CD14-positive monocyte (primary cell): Measurements from ENCODE around the gene ZNF275. TPM values are rescaled to one million over a fixed set of nuclear protein-coding genes. Genes with fewer than 3 reads are reported as not detected.

Experiments used
- DNase-seq, 3 donors: peaks; one replicate each; pipeline ENCODE4 v3.0.0-alpha.2; 2011 to 2022
- H2AFZ ChIP-seq: 2 replicates; pipeline ENCODE4 v1.6.0; 2012; ENCODE audit warnings: mild to moderate bottlenecking, low read depth, low read length, inconsistent platforms; ENCODE audit not compliant: insufficient read depth, poor library complexity, severe bottlenecking
- H3K27ac ChIP-seq, 2 donors: 1 replicate in 1 of 2; 2 replicates in 1 of 2; pipeline ENCODE4 v1.5.1; 2012 to 2013; ENCODE audit warnings: low read length in 2 of 2, control low read depth in 1 of 2, inconsistent platforms in 1 of 2, low read depth in 1 of 2, mild to moderate bottlenecking in 1 of 2
- H3K27me3 ChIP-seq, 2 donors: one replicate each; pipeline versions ENCODE4 v1.6.0 to v1.6.1; 2011 to 2013; ENCODE audit warnings: low read length in 2 of 2; ENCODE audit not compliant: control insufficient read depth in 2 of 2, insufficient read depth in 2 of 2
- H3K36me3 ChIP-seq, 2 donors: replicated peaks in 1 of 2; 1 replicate in 1 of 2; 2 replicates in 1 of 2; pipeline versions ENCODE4 v1.5.1 to v1.6.1; 2012 to 2013; ENCODE audit warnings: low read length in 2 of 2, control low read depth in 1 of 2, inconsistent platforms in 1 of 2, mild to moderate bottlenecking in 1 of 2; ENCODE audit not compliant: insufficient read depth in 2 of 2, control insufficient read depth in 1 of 2
- H3K4me1 ChIP-seq, 2 donors: 1 replicate in 1 of 2; 2 replicates in 1 of 2; pipeline versions ENCODE4 v1.5.1 to v1.6.1; 2012 to 2013; ENCODE audit warnings: low read length in 2 of 2, control low read depth in 1 of 2, inconsistent platforms in 1 of 2, mild to moderate bottlenecking in 1 of 2, moderate library complexity in 1 of 2; ENCODE audit not compliant: insufficient read depth in 2 of 2, control insufficient read depth in 1 of 2
- H3K4me2 ChIP-seq: replicated peaks from 2 replicates; pipeline ENCODE3; 2012; ENCODE audit warnings: low read length, moderate library complexity, mild to moderate bottlenecking; ENCODE audit not compliant: poor library complexity, severe bottlenecking; ENCODE audit errors: extremely low read depth
- H3K4me3 ChIP-seq, 3 experiments: fragments of 200-600 bp in 1 of 3; sonication (generic) in 1 of 3; replicated peaks in 1 of 3; 1 replicate in 2 of 3; 2 replicates in 1 of 3; pipeline ENCODE4 v1.5.1; 2011 to 2013; ENCODE audit warnings: low read length in 3 of 3, mild to moderate bottlenecking in 3 of 3, control low read depth in 2 of 3, low read depth in 2 of 3, inconsistent platforms in 1 of 3, moderate library complexity in 1 of 3
- H3K79me2 ChIP-seq: 2 replicates; pipeline ENCODE4 v1.6.0; 2012; ENCODE audit warnings: mild to moderate bottlenecking, control low read depth, inconsistent platforms, low read length, moderate library complexity; ENCODE audit not compliant: insufficient read depth
- H3K9ac ChIP-seq: 2 replicates; pipeline ENCODE4 v1.6.0; 2017; ENCODE audit warnings: low read length, mild to moderate bottlenecking; ENCODE audit not compliant: insufficient read depth, poor library complexity, severe bottlenecking
- H3K9me3 ChIP-seq, 2 donors: replicated peaks in 1 of 2; 1 replicate in 1 of 2; 2 replicates in 1 of 2; pipeline versions ENCODE4 v1.5.1 to v1.6.1; 2012 to 2013; ENCODE audit warnings: low read length in 2 of 2, control low read depth in 1 of 2; ENCODE audit not compliant: control insufficient read depth in 1 of 2, insufficient read depth in 1 of 2
- H4K20me1 ChIP-seq: 2 replicates; pipeline ENCODE4 v1.6.0; 2012; ENCODE audit warnings: mild to moderate bottlenecking, low read length, control low read depth, moderate library complexity; ENCODE audit not compliant: insufficient read depth
- H3K27ac Mint-ChIP-seq, 7 donors: one replicate each; pipeline ENCODE4 v1.8.0; 2020; ENCODE audit warnings: mild to moderate bottlenecking in 7 of 7, mixed read lengths in 7 of 7, moderate library complexity in 6 of 7, inconsistent platforms in 2 of 7
- H3K27me3 Mint-ChIP-seq, 3 donors: one replicate each; pipeline ENCODE4 v1.8.0; 2021 to 2022; ENCODE audit warnings: low read depth in 3 of 3, mild to moderate bottlenecking in 3 of 3, mixed read lengths in 3 of 3, moderate library complexity in 3 of 3, inconsistent platforms in 1 of 3
- H3K36me3 Mint-ChIP-seq, 2 donors: one replicate each; pipeline ENCODE4 v1.8.0; 2020; ENCODE audit warnings: mixed read lengths in 2 of 2, inconsistent platforms in 1 of 2, mild to moderate bottlenecking in 1 of 2
- H3K4me1 Mint-ChIP-seq: one replicate; pipeline ENCODE4 v1.8.0; 2020; ENCODE audit warnings: mild to moderate bottlenecking, mixed read lengths
- H3K4me3 Mint-ChIP-seq, 2 donors: one replicate each; pipeline ENCODE4 v1.8.0; 2020; ENCODE audit warnings: mild to moderate bottlenecking in 2 of 2, mixed read lengths in 2 of 2, moderate library complexity in 1 of 2
- H3K9me3 Mint-ChIP-seq, 7 donors: one replicate each; pipeline ENCODE4 v1.8.0; 2020 to 2022; ENCODE audit warnings: mixed read lengths in 7 of 7, mild to moderate bottlenecking in 6 of 7, moderate library complexity in 6 of 7, inconsistent platforms in 2 of 7
- CTCF ChIP-seq: fragments of 200-600 bp; IDR thresholded peaks from one replicate; pipeline ENCODE4 v1.8.0; 2022; ENCODE audit warnings: antibody characterized with exemption, mild to moderate bottlenecking
- WGBS: methylation state at CpG from one replicate; pipeline ENCODE4 v1.1.5; 2013; ENCODE audit warnings: missing lambda C conversion rate; ENCODE audit not compliant: insufficient coverage; 5-methylcytosine and 5-hydroxymethylcytosine counted together
- intact Hi-C, 2 donors: fragments of 100-400 bp; cut with micrococcal nuclease; formaldehyde crosslinking; loops; one replicate each; pipeline versions ENCODE4 v1.15.0 to v1.15.1; 2023
- polyA plus RNA-seq, 3 donors: library from polyadenylated mRNA; depleted of rRNA in 1 of 3; unstranded in 2 of 3; stranded (reverse) in 1 of 3; fragments of 300-500 nt in 2 of 3; fragments of >200 nt in 1 of 3; fragmentation: Illumina TruSeq in 2 of 3; gene quantifications; 1 replicate in 2 of 3; 2 replicates in 1 of 3; pipeline ENCODE4 v1.2.3, GENCODE V29; 2012 to 2021

Gene ZNF275
- polyA plus RNA-seq, 3 donors = 1.0 to 4.7 (median 2.1) TPM

GRCh38 chrX:153386097-153386496 is 52.1 kb downstream of the ZNF275 start:
- Mint-ChIP-seq H3K9me3 (no peaks in the 10 kb centered on the region), H3K4me1 (peaks cover 8% of the 10 kb centered on the region), H3K27ac (no peak overlapping the region), H3K27me3 (no peaks in the 10 kb centered on the region), H3K4me3 (peak overlapping the region in 1 of 2 donors; percentile 17), H3K36me3 (no peaks in the 10 kb centered on the region)
- H3K79me2 ChIP-seq = no peaks in the 10 kb centered on the region
- H3K27ac ChIP-seq = no peak overlapping the region
- H3K4me2 ChIP-seq = no peak overlapping the region
- no peaks in the 10 kb centered on the region for H4K20me1 ChIP-seq
- no peaks in the 10 kb centered on the region for H3K27me3 ChIP-seq
- H3K4me1 ChIP-seq = no peaks in the 10 kb centered on the region
- H2AFZ ChIP-seq = no peak overlapping the region
- TF ChIP-seq CTCF = no peak
- peaks cover 0 to 22% of the 10 kb centered on the region in 2 donors for H3K9me3 ChIP-seq
- intact Hi-C loops = no loop called here
- no CpG with 5 or more reads among the region's 5 CpGs for WGBS
- no peak overlapping the region for H3K9ac ChIP-seq
- H3K36me3 ChIP-seq = no peaks in the 10 kb centered on the region
- H3K4me3 ChIP-seq = no peak overlapping the region
- DNase-seq = no peak

GRCh38 chrX:153387345-153387744 is 53.4 kb downstream of the ZNF275 start:
- no peak for TF ChIP-seq CTCF
- Histone ChIP-seq H3K9me3 (peaks cover 0 to 26% of the 10 kb centered on the region in 2 donors), H3K9ac (no peak overlapping the region), H3K79me2 (no peaks in the 10 kb centered on the region), H3K4me1 (no peaks in the 10 kb centered on the region), H2AFZ (no peak overlapping the region), H3K36me3 (no peaks in the 10 kb centered on the region), H3K27me3 (no peaks in the 10 kb centered on the region), H3K27ac (no peak overlapping the region), H3K4me3 (no peak overlapping the region), H3K4me2 (no peak overlapping the region), H4K20me1 (no peaks in the 10 kb centered on the region)
- no peaks in the 10 kb centered on the region for H3K27me3 Mint-ChIP-seq
- peaks cover 0 to 2% (median 0%) of the 10 kb centered on the region in 7 donors for H3K9me3 Mint-ChIP-seq
- peaks cover 8% of the 10 kb centered on the region for H3K4me1 Mint-ChIP-seq
- no peak overlapping the region for H3K4me3 Mint-ChIP-seq
- intact Hi-C loops = no loop called here
- no peak overlapping the region for H3K27ac Mint-ChIP-seq
- 83% methylated on average over 2 of the region's 5 CpGs for WGBS
- H3K36me3 Mint-ChIP-seq = no peaks in the 10 kb centered on the region
- DNase-seq = no peak
